ENCODE data around the gene GRK3. TPM values are rescaled to one million over a fixed set of nuclear protein-coding genes. Genes with fewer than 3 reads are reported as not detected.
"Not testable (repeated sequence)": the region's sequence is repeated elsewhere in the genome, so short reads cannot be mapped to it uniquely, and the experiment has no call there.

Gene GRK3
- total RNA-seq (2014; rRNA removed; shearing (Covaris generic); ENCODE audit: low replicate concordance) = 0.98 and 1.5 TPM in 2 replicates

GRCh38 chr22:25564320-25564978, at the start of gene GRK3:
GRK3 (plus strand) TSS chr22:25564675; CDS start chr22:25565041, 366 bp downstream.
- DNase-seq (ENCODE audit: low read depth) = peak; percentile 76
- in situ Hi-C loops (cut with HindIII; ENCODE audit: low pct_unique_long_range_greater_than_20kb, low sequenced_read_pairs) = no loop called here

- no peak for DNase-seq (ENCODE audit: low read depth)
- in situ Hi-C loops (cut with HindIII; ENCODE audit: low pct_unique_long_range_greater_than_20kb, low sequenced_read_pairs) = no loop called here
Observed at GRCh38 chr22:25518000-25518663, 46.3 kb upstream of the GRK3 start.

DNA sequence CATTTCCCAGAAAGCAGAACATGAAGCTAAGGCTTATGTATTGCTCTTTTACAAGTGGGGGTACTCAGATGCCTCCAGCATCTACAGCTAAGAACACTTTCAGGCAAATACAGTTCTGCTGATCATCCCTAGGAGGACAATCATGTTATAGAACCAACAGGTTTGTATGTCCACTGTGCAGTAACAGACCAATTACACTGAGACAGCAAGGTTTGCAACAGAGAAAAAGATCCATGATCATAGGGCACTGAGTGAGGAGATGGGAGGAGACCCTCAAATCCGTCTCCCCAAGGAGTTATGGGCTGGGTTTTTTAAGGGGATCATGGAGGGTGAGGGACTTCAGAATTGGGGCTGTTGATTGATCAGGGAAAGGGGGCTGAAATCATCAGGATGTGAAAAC, 39.1 kb upstream of the GRK3 start:
- in situ Hi-C loops (cut with HindIII; ENCODE audit: low pct_unique_long_range_greater_than_20kb, low sequenced_read_pairs) = no loop called here
- peak; percentile 13 for DNase-seq (ENCODE audit: low read depth)

GRCh38 chr22:25525804-25526584, 38.5 kb upstream of the GRK3 start:
- in situ Hi-C loops (cut with HindIII; ENCODE audit: low pct_unique_long_range_greater_than_20kb, low sequenced_read_pairs); DNase-seq (ENCODE audit: low read depth): not testable (repeated sequence)

- peak; percentile 19 for DNase-seq (ENCODE audit: low read depth)
- in situ Hi-C loops (cut with HindIII; ENCODE audit: low pct_unique_long_range_greater_than_20kb, low sequenced_read_pairs) = not testable (repeated sequence)
Observed at GRCh38 chr22:25527016-25527415, 37.5 kb upstream of the GRK3 start.

DNA sequence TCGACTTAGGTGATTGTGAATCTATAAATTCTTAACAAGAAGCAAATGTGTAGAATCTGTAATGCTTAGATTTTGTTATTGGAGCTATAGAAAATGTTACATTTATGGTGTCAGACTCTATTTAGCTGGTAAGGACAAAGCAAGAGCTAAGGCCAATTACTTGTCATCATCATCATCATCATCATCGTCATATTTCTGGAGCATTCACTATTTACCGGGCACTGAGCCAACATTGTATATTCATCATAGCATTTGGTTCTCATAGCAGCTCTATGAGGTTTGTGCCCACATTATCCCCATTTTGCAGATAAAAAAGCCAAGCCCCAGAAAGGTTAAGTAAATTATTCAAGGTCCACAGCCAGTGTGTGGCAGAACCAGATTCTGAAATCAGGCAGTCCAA, 36.4 kb upstream of the GRK3 start:
- in situ Hi-C loops (cut with HindIII; ENCODE audit: low pct_unique_long_range_greater_than_20kb, low sequenced_read_pairs); DNase-seq (ENCODE audit: low read depth): not testable (repeated sequence)

DNA sequence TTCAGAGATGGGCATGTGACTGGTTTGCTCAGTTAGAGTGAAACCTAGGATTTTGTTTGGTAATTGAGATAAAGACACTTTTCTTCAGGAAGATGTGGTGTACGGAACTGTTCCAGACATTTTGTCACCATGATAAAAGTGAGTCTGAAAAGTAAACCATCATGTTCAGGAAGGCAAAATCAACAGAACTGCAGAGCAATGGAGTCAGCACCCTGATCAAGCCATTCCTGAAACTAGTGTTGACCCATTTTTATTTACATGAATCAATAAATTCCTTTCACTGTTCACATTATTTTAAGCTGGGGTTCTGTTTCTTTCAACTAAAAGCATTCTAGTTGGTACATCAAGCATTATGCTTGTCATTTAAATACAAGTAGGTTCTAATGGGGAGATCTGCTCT, 35.4 kb upstream of the GRK3 start:
- in situ Hi-C loops (cut with HindIII; ENCODE audit: low pct_unique_long_range_greater_than_20kb, low sequenced_read_pairs); DNase-seq (ENCODE audit: low read depth): not testable (repeated sequence)

DNA sequence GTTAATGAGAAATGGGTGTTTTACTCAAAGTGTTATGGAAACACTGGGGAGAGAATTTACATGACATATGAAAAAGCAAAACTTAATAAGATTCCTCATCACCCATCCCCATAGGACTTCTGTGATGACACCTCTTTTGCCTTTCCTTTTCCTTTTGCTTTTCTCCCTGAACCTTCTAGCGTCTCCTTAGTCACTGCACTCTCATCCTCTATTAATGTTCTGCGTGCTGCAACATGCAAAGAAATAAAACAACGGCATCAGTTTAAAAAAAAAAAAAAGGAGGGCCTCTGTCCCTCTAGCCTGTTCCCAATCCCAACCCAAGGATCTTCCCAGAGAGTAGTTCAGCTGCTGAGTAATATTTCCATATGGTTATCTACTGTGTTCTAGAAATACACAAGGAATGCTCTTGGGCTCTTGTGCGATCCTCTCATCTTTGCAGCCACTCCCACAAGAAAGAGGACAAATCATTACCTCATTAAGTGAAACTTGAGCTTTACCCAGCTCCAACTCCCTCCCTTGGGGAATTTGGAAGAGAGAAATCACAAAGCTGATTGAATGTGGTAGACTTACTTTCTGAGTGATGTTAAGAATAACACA, 34.8 kb upstream of the GRK3 start:
- in situ Hi-C loops (cut with HindIII; ENCODE audit: low pct_unique_long_range_greater_than_20kb, low sequenced_read_pairs); DNase-seq (ENCODE audit: low read depth): not testable (repeated sequence)

- DNase-seq (ENCODE audit: low read depth); in situ Hi-C loops (cut with HindIII; ENCODE audit: low pct_unique_long_range_greater_than_20kb, low sequenced_read_pairs): not testable (repeated sequence)
Observed at GRCh38 chr22:25531677-25532076, 32.8 kb upstream of the GRK3 start.

GRCh38 chr22:25534724-25535123, 29.8 kb upstream of the GRK3 start:
- in situ Hi-C loops (cut with HindIII; ENCODE audit: low pct_unique_long_range_greater_than_20kb, low sequenced_read_pairs) = no loop called here

DNA sequence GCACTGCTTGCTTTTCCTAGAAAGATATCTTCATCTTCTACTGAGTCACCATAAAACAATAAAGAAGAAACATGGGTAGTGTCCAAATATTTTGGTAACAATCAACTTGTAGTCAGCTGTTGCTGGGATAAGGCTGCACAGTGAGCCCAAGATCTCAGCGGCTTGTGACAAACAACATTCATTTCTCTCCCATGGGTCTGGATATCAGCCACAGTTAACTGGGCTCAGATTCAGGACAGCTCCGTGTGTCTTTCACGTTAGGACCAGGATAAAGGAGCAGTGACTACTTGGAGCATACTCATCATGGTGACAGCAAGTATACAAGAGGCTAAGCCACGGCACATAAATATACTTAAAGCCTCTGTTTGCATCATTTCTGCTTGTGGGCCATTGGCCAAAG, 27.9 kb upstream of the GRK3 start:
- in situ Hi-C loops (cut with HindIII; ENCODE audit: low pct_unique_long_range_greater_than_20kb, low sequenced_read_pairs) = no loop called here
- DNase-seq (ENCODE audit: low read depth) = no peak

More at GRCh38 chr22:25534724-25535123, 29.8 kb upstream of the GRK3 start:
- DNase-seq (ENCODE audit: low read depth) = no peak

DNA sequence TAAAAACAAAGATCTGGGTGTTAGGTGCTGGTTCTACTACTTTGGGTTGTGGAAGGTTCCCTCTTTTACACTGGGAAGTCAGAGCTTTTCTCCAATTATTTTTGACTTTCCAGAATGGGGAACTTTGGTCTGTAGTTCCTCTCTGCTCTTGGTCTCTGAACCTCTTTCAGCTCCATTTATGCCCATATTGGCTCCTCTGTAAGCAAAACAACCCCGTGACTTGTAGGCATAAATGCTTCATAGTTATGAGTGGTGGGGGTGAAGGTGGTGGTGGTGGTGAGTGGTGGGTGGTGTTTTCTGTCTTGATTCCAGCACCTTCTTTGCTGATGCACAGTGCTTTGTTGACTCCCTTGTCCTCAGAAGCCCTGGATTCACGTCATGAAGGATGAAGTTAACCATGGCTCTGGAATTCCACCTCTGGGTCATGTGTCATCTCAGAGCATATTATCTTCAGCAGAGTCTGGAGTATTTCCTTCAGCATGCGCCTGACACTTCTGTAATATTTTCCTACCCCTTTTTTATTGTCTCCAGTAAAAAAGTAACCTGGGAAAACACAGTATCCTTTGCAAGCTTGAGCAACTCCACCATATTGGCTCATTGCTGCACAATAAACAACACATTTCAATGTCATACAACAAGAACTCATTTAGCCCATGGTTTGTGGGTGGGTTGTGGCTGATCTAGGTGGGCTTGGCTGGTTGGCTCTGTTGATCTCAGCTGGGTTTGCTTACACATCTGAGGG, 24.1 kb upstream of the GRK3 start:
- DNase-seq (ENCODE audit: low read depth) = no peak
- in situ Hi-C loops (cut with HindIII; ENCODE audit: low pct_unique_long_range_greater_than_20kb, low sequenced_read_pairs) = no loop called here

GRCh38 chr22:25540908-25541660, 23.4 kb upstream of the GRK3 start:
- in situ Hi-C loops (cut with HindIII; ENCODE audit: low pct_unique_long_range_greater_than_20kb, low sequenced_read_pairs) = no loop called here
- DNase-seq (ENCODE audit: low read depth) = no peak

- no peak for DNase-seq (ENCODE audit: low read depth)
- in situ Hi-C loops (cut with HindIII; ENCODE audit: low pct_unique_long_range_greater_than_20kb, low sequenced_read_pairs) = no loop called here
Observed at GRCh38 chr22:25542191-25542590, 22.3 kb upstream of the GRK3 start.

DNA sequence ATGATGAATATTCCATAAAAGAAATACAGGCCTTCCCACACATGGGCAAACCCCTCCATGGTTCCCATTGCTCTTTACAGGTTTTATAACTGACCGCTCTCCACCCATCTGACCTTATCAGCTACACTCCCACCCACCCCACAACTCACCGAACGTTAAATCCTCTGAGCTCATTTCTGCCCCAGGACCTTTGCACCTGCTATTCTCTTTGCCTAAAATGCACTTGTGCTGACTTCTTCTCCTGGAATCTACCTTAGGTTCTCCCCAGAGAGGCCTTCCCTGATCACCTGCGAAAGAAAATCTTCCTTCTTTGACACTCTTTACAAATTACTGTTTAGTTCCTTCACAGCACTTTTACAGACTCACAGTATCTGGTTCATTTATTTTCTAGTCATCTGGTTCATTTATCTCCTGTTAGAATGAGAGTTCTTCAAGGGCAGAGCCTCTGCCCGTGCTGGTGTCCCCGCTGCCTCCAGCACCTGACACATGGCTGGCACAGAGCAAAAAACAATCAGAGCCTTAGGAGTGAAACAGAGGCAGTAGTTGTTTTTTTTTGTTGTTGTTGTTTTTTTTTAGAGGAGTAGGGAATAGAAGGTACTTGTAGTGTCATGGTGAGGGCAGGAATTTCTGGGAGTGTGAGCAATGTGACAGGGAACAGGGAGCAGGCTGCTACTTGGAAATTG, 21.6 kb upstream of the GRK3 start:
- in situ Hi-C loops (cut with HindIII; ENCODE audit: low pct_unique_long_range_greater_than_20kb, low sequenced_read_pairs) = no loop called here
- no peak for DNase-seq (ENCODE audit: low read depth)

- DNase-seq (ENCODE audit: low read depth) = no peak
- in situ Hi-C loops (cut with HindIII; ENCODE audit: low pct_unique_long_range_greater_than_20kb, low sequenced_read_pairs) = no loop called here
Observed at GRCh38 chr22:25545146-25545545, 19.3 kb upstream of the GRK3 start.

- no peak for DNase-seq (ENCODE audit: low read depth)
- in situ Hi-C loops (cut with HindIII; ENCODE audit: low pct_unique_long_range_greater_than_20kb, low sequenced_read_pairs) = no loop called here
Observed at GRCh38 chr22:25545672-25546071, 18.8 kb upstream of the GRK3 start.

Data from Caki2 (cell line).